Measurements from ENCODE around the gene DYSF. TPM values are rescaled to one million over a fixed set of nuclear protein-coding genes. Genes with fewer than 3 reads are reported as not detected.

The DYSF gene
- total RNA-seq, 1 donor from 2014 or later = 0.13 TPM

- POLR2A ChIA-PET = no interaction called here
These were observed 262.8 kb downstream of the DYSF start for GRCh38 chr2:71715951-71716696.

GRCh38 chr2:71716697-71717624, 263.6 kb downstream of the DYSF start:
- CTCF ChIA-PET = no interaction called here
- no peaks in the 10 kb centered on the region for H3K36me3 Mint-ChIP-seq (ENCODE audit: low read depth)
- H3K4me3 Mint-ChIP-seq = no peak overlapping the region
- TF ChIP-seq CTCF (IDR thresholded peaks at IDR 0.05) = no peak
- intact Hi-C loops (cut with micrococcal nuclease) = no loop called here
- no peaks in the 10 kb centered on the region for H3K9me3 Mint-ChIP-seq
- ATAC-seq (ENCODE audit: low read depth) (no peak), DNase-seq (no peak)
- no peaks in the 10 kb centered on the region for H3K4me1 Mint-ChIP-seq
- no peak overlapping the region for H3K27ac Mint-ChIP-seq
- H3K27me3 Mint-ChIP-seq = no peaks in the 10 kb centered on the region
- POLR2A ChIA-PET = no interaction called here

More at GRCh38 chr2:71715951-71716696, 262.8 kb downstream of the DYSF start:
- DNase-seq = no peak
- no peaks in the 10 kb centered on the region for H3K9me3 Mint-ChIP-seq
- CTCF ChIA-PET = no interaction called here
- H3K27ac Mint-ChIP-seq = no peak overlapping the region
- H3K4me1 Mint-ChIP-seq = no peaks in the 10 kb centered on the region
- peaks cover 7% of the 10 kb centered on the region for H3K27me3 Mint-ChIP-seq
- no peak for TF ChIP-seq CTCF (IDR thresholded peaks at IDR 0.05)
- intact Hi-C loops (cut with micrococcal nuclease) = no loop called here
- no peaks in the 10 kb centered on the region for H3K36me3 Mint-ChIP-seq (ENCODE audit: low read depth)
- no peak overlapping the region for H3K4me3 Mint-ChIP-seq
- no peak for ATAC-seq (ENCODE audit: low read depth)

- ChIA-PET CTCF (no interaction called here), POLR2A (no interaction called here)
- no peak overlapping the region for H3K4me3 Mint-ChIP-seq
- ATAC-seq (ENCODE audit: low read depth) (no peak), DNase-seq (no peak)
- no peaks in the 10 kb centered on the region for H3K27me3 Mint-ChIP-seq
- intact Hi-C loops (cut with micrococcal nuclease) = no loop called here
- H3K36me3 Mint-ChIP-seq (ENCODE audit: low read depth) = no peaks in the 10 kb centered on the region
- no peaks in the 10 kb centered on the region for H3K4me1 Mint-ChIP-seq
- no peak overlapping the region for H3K27ac Mint-ChIP-seq
- TF ChIP-seq CTCF (IDR thresholded peaks at IDR 0.05) = no peak
- no peaks in the 10 kb centered on the region for H3K9me3 Mint-ChIP-seq
These were observed 265.3 kb downstream of the DYSF start for GRCh38 chr2:71718686-71719085.

- POLR2A ChIA-PET = no interaction called here
- H3K36me3 Mint-ChIP-seq (ENCODE audit: low read depth) = no peaks in the 10 kb centered on the region
- no peaks in the 10 kb centered on the region for H3K9me3 Mint-ChIP-seq
- H3K27ac Mint-ChIP-seq = no peak overlapping the region
- CTCF ChIA-PET = no interaction called here
- no peak for DNase-seq
- no peak for ATAC-seq (ENCODE audit: low read depth)
- H3K4me1 Mint-ChIP-seq = no peaks in the 10 kb centered on the region
- intact Hi-C loops (cut with micrococcal nuclease) = no loop called here
- no peak overlapping the region for H3K4me3 Mint-ChIP-seq
- no peak for TF ChIP-seq CTCF (IDR thresholded peaks at IDR 0.05)
- H3K27me3 Mint-ChIP-seq = no peaks in the 10 kb centered on the region
These were observed 266.3 kb downstream of the DYSF start for GRCh38 chr2:71719520-71720282.

GRCh38 chr2:71720283-71720560, 266.9 kb downstream of the DYSF start:
- H3K27me3 Mint-ChIP-seq = no peaks in the 10 kb centered on the region
- H3K4me1 Mint-ChIP-seq = no peaks in the 10 kb centered on the region
- no peak overlapping the region for H3K4me3 Mint-ChIP-seq
- intact Hi-C loops (cut with micrococcal nuclease) = no loop called here
- ATAC-seq (ENCODE audit: low read depth) (no peak), DNase-seq (no peak)
- no peaks in the 10 kb centered on the region for H3K9me3 Mint-ChIP-seq
- H3K27ac Mint-ChIP-seq = no peak overlapping the region
- H3K36me3 Mint-ChIP-seq (ENCODE audit: low read depth) = no peaks in the 10 kb centered on the region
- CTCF ChIA-PET = no interaction called here
- POLR2A ChIA-PET = no interaction called here
- TF ChIP-seq CTCF (IDR thresholded peaks at IDR 0.05) = no peak
